Neural cell (in vitro differentiated cells): ENCODE results near the gene FCHO2.

Source experiments
- CTCF ChIP-seq: fragments of 450-650 bp; IDR thresholded peaks from 2 replicates; pipeline ENCODE4 v1.5.1; 2014; ENCODE audit warnings: antibody characterized with exemption, mild to moderate bottlenecking, moderate library complexity; ENCODE audit not compliant: poor library complexity, severe bottlenecking
- EP300 ChIP-seq: fragments of 450-650 bp; conservative IDR thresholded peaks from 2 replicates; pipeline ENCODE4 v1.6.1; 2014; ENCODE audit warnings: antibody characterized with exemption, mild to moderate bottlenecking, moderate library complexity; ENCODE audit not compliant: poor library complexity, severe bottlenecking
- EZH2 ChIP-seq: fragments of 200-600, 300-800 bp; shearing (Covaris generic), sonication (generic); IDR thresholded peaks from 2 replicates; pipeline ENCODE4 v1.6.1; 2014; ENCODE audit warnings: antibody characterized with exemption, low read length, borderline replicate concordance, mild to moderate bottlenecking; ENCODE audit not compliant: insufficient read depth, poor library complexity, severe bottlenecking
- MXI1 ChIP-seq: fragments of 450-650 bp; conservative IDR thresholded peaks from 2 replicates; pipeline ENCODE4 v1.6.1; 2014; ENCODE audit warnings: antibody characterized with exemption, mild to moderate bottlenecking; ENCODE audit not compliant: poor library complexity, severe bottlenecking
- POLR2AphosphoS5 ChIP-seq: IDR thresholded peaks from 2 replicates; pipeline ENCODE4 v1.6.1; 2012
- RAD21 ChIP-seq: fragments of 450-650 bp; conservative IDR thresholded peaks from 2 replicates; pipeline ENCODE4 v1.6.1; 2014; ENCODE audit warnings: antibody characterized with exemption, mild to moderate bottlenecking, moderate library complexity
- REST ChIP-seq: IDR thresholded peaks from 2 replicates; pipeline ENCODE4 v1.6.1; 2012; ENCODE audit warnings: borderline replicate concordance
- SMC3 ChIP-seq: fragments of 450-650 bp; conservative IDR thresholded peaks from 2 replicates; pipeline ENCODE4 v1.6.1; 2014; ENCODE audit warnings: antibody characterized with exemption, mild to moderate bottlenecking, moderate library complexity; ENCODE audit not compliant: poor library complexity
- TAF1 ChIP-seq: IDR thresholded peaks from 2 replicates; pipeline ENCODE4 v1.6.1; 2012; ENCODE audit warnings: low read depth

GRCh38 chr5:73135021-73135420 lies 179.2 kb downstream of the FCHO2 start:
- TF ChIP-seq CTCF: no peak
- no peak for TF ChIP-seq EZH2
- no peak for TF ChIP-seq TAF1
- TF ChIP-seq POLR2AphosphoS5: no peak
- TF ChIP-seq MXI1: no peak
- TF ChIP-seq REST: no peak
- no peak for TF ChIP-seq SMC3
- TF ChIP-seq EP300: no peak
- TF ChIP-seq RAD21: no peak
